ENCODE data around the gene UQCC2. TPM values are rescaled to one million over a fixed set of nuclear protein-coding genes. Genes with fewer than 3 reads are reported as not detected.

Gene UQCC2
- total RNA-seq, 3 donors from 2014 or later: 41.8 to 48.6 (median 45.7) TPM

DNA sequence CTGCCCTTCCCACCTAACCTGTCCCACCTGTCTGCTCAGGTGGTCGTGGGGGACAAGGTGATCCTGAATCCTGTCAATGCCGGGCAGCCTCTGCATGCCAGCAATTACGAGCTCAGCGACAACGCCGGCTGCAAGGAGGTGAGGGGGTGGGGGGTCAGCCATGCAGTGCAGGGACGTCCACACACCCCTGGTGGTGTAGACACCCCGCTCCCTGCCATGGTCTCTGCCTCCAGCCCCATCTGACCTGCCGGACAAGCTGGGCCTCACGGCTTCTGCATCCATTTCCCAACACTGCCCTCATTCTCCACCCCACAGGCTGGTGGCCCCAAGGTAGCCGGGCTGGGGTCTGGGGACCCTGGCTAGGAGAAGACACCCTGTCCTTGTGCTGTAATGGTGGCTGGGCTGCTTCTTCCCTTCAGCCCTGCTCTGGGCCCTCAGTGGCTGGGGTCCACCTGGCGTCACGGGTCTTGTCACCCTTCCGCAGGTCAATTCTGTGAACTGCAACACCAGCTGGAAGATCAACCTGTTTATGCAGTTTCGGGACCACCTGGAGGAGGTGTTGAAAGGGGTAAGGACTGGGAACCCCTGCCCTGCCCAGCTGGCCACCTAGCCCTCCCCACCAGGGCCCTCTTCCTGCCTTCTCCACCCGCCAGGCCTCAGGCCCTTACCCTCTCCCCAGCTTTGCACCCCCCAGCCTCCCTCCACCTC is 52.4 kb downstream of the UQCC2 start:
- Histone ChIP-seq H3K36me3 (ENCODE audit: low read depth) (peaks cover 3% of the 10 kb centered on the region), H3K4me3 (no peak overlapping the region), H3K4me1 (ENCODE audit: low read depth) (no peaks in the 10 kb centered on the region), H3K9me3 (no peaks in the 10 kb centered on the region)
- no peak for DNase-seq
- no peak for ATAC-seq
- TF ChIP-seq, protein P1, sequence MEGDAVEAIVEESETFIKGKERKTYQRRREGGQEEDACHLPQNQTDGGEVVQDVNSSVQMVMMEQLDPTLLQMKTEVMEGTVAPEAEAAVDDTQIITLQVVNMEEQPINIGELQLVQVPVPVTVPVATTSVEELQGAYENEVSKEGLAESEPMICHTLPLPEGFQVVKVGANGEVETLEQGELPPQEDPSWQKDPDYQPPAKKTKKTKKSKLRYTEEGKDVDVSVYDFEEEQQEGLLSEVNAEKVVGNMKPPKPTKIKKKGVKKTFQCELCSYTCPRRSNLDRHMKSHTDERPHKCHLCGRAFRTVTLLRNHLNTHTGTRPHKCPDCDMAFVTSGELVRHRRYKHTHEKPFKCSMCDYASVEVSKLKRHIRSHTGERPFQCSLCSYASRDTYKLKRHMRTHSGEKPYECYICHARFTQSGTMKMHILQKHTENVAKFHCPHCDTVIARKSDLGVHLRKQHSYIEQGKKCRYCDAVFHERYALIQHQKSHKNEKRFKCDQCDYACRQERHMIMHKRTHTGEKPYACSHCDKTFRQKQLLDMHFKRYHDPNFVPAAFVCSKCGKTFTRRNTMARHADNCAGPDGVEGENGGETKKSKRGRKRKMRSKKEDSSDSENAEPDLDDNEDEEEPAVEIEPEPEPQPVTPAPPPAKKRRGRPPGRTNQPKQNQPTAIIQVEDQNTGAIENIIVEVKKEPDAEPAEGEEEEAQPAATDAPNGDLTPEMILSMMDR (IDR thresholded peaks at IDR 0.05): no peak
- intact Hi-C loops (cut with DNase I, micrococcal nuclease): no loop called here

DNA sequence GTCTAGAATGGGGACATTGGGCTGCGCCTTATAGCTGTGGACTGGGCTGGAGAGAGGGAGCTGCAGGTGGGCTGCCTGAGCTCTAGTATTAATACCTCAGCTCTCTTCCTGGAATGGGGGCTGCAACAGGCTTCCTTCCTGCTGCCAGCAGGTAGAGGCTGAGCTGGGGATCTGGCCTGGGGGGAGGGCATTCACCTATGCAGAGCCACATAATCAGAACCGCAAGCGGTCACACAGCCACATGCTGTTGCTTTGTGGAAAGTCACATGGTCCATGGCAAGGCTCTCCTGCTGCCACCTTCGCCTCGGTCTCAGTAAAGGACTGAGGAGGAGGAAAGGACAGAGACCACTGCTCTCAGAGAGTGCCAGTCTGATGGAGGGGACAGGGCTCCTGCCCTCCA is 54.7 kb downstream of the UQCC2 start:
- peaks cover 3% of the 10 kb centered on the region for H3K36me3 ChIP-seq (ENCODE audit: low read depth)

DNA sequence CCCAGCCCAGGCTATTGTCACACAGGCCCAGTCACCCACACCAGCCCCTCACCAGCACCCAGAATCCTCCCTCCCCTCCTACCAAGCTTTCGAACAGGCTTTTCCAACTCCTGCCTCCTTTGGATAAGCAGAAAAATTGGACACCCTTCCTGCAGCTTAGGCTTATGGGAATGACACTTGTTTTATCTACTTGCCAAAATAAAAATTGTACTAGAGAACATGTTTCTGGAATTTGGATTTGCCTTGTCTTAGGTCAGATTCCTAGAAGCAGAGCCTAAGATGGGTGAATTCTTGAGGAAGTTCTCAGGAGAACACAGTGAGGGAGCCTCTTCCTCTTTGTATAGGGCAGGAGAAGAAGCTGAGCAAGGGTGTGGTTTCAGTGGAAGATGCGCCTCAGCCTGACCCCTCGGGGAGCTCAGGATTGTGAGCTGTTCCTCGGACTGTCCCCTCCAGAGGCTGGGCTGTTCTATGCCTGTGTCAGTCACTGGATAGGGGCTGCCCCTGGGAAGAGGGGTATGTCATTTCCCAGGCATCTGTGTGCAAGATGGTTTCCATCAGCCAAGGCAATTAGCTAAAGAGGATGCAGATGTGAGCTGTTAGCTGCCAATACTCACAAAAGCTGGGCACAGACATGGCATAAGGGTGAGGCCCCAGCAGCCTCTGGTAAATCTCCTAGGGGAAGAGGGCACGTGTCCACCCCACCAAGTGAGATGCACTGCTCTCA is 56.5 kb downstream of the UQCC2 start:
- ATAC-seq (no peak), DNase-seq (no peak)
- no peaks in the 10 kb centered on the region for H3K9me3 ChIP-seq
- no peaks in the 10 kb centered on the region for H3K4me1 ChIP-seq (ENCODE audit: low read depth)
- intact Hi-C loops (cut with DNase I, micrococcal nuclease): no loop called here
- TF ChIP-seq, protein P1 (IDR thresholded peaks at IDR 0.05): no peak
- H3K36me3 ChIP-seq (ENCODE audit: low read depth): peaks cover 3% of the 10 kb centered on the region
- no peak overlapping the region for H3K4me3 ChIP-seq

More for the DNA sequence above, 54.7 kb downstream of the UQCC2 start:
- TF ChIP-seq, protein P1 (IDR thresholded peaks at IDR 0.05): no peak
- DNase-seq (no peak), ATAC-seq (no peak)
- H3K9me3 ChIP-seq: no peaks in the 10 kb centered on the region
- intact Hi-C loops (cut with DNase I, micrococcal nuclease): no loop called here
- H3K4me1 ChIP-seq (ENCODE audit: low read depth): no peaks in the 10 kb centered on the region
- H3K4me3 ChIP-seq: no peak overlapping the region

DNA sequence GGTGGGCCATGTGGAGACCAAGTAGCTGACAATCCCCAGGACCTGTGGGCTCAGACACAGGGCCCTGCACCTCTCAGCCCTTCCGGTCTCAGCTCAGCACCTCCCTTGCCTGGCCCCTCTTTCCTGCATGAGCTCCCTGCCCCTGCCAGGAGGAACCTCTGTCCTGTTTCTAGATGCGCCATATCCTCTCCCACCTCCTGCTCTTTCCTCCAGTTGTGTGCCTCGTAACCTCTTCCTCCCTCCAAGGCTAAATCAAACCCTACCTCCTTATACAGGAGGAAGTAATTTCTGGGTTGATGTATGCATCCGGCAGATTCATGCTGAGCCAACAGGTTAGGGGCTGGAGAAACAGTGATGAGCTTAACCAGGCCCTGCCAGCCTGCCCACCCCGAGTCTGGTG is 59.5 kb downstream of the UQCC2 start:
- ATAC-seq: no peak
- intact Hi-C loops (cut with DNase I, micrococcal nuclease): no loop called here
- H3K36me3 ChIP-seq (ENCODE audit: low read depth): peaks cover 3% of the 10 kb centered on the region

DNA sequence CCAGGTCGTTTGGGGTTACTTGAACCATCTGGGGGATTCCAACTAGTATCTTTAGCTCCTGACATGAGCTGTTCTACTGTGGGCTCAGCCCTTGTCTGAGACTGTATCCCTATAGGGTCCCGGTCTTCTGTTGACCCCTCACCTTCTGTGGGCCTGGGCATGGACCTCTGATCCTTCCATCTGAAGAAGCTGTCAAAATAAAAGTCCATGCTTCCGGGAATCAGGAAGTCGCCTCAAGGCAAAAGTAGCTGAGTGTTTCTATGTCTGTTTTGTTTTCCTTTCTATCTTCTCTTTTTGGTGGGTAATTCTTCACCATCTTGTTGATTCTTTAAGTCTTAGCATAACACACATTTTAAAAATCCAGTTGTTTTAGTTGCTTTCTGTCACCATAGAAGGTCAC is 60.1 kb downstream of the UQCC2 start:
- no peak overlapping the region for H3K4me3 ChIP-seq
- H3K9me3 ChIP-seq: no peaks in the 10 kb centered on the region
- no peaks in the 10 kb centered on the region for H3K4me1 ChIP-seq (ENCODE audit: low read depth)
- ATAC-seq (no peak), DNase-seq (no peak)
- intact Hi-C loops (cut with DNase I, micrococcal nuclease): no loop called here
- peaks cover 3% of the 10 kb centered on the region for H3K36me3 ChIP-seq (ENCODE audit: low read depth)
- TF ChIP-seq, protein P1 (IDR thresholded peaks at IDR 0.05): no peak

More for the DNA sequence above, 59.5 kb downstream of the UQCC2 start:
- Histone ChIP-seq H3K4me3 (no peak overlapping the region), H3K9me3 (no peaks in the 10 kb centered on the region), H3K4me1 (ENCODE audit: low read depth) (no peaks in the 10 kb centered on the region)
- DNase-seq: no peak
- TF ChIP-seq, protein P1 (IDR thresholded peaks at IDR 0.05): no peak

Small RNA genes within 50 kb of the gene (microRNA-seq; reads per million reads assigned to microRNA genes)
- gene MIR3934: 10.7 reads per million, percentile 34 among the genes with 10 or more reads in this experiment

Other genes starting within 250 kb of the UQCC2 start
- gene BAK1, start 131.4 kb downstream of the UQCC2 start, total RNA-seq: 10 to 100 TPM; 57.1 to 97.9 (median 90.5) TPM
- 100 to 1,000 TPM in 2 of 3 donors, 10 to 100 TPM in 1; 60.2 to 111 (median 103) TPM for gene ITPR3, start 90.4 kb downstream of the UQCC2 start, total RNA-seq
- gene IP6K3, start 35.2 kb upstream of the UQCC2 start, total RNA-seq: 1 to 10 TPM in 1 of 3 donors, under 1 TPM in 2; 0.67 to 6.8 (median 0.96) TPM
- 10 to 100 TPM; 57.2 to 73.6 (median 59.6) TPM for gene LEMD2, start 77.4 kb upstream of the UQCC2 start, total RNA-seq
- gene MLN, start 92.3 kb upstream of the UQCC2 start, total RNA-seq: not detected